WI38 (cell line): ENCODE measurements around the gene PLXNC1.

Experiments used
- H3K4me3 ChIP-seq: 2 replicates; pipeline ENCODE4 v1.5.1; 2011; ENCODE audit warnings: low read depth, mild to moderate bottlenecking, control low read depth, low read length
- TF ChIP-seq, protein P1 (sequence below): IDR thresholded peaks from 2 replicates; pipeline ENCODE4 v1.5.1; 2012; ENCODE audit warnings: low read depth, mild to moderate bottlenecking, control low read depth, low read length

PLXNC1 gene

GRCh38 chr12:94209240-94209639, 60.9 kb downstream of the PLXNC1 start:
- TF ChIP-seq, protein P1, sequence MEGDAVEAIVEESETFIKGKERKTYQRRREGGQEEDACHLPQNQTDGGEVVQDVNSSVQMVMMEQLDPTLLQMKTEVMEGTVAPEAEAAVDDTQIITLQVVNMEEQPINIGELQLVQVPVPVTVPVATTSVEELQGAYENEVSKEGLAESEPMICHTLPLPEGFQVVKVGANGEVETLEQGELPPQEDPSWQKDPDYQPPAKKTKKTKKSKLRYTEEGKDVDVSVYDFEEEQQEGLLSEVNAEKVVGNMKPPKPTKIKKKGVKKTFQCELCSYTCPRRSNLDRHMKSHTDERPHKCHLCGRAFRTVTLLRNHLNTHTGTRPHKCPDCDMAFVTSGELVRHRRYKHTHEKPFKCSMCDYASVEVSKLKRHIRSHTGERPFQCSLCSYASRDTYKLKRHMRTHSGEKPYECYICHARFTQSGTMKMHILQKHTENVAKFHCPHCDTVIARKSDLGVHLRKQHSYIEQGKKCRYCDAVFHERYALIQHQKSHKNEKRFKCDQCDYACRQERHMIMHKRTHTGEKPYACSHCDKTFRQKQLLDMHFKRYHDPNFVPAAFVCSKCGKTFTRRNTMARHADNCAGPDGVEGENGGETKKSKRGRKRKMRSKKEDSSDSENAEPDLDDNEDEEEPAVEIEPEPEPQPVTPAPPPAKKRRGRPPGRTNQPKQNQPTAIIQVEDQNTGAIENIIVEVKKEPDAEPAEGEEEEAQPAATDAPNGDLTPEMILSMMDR: no peak
- no peak overlapping the region for H3K4me3 ChIP-seq

DNA sequence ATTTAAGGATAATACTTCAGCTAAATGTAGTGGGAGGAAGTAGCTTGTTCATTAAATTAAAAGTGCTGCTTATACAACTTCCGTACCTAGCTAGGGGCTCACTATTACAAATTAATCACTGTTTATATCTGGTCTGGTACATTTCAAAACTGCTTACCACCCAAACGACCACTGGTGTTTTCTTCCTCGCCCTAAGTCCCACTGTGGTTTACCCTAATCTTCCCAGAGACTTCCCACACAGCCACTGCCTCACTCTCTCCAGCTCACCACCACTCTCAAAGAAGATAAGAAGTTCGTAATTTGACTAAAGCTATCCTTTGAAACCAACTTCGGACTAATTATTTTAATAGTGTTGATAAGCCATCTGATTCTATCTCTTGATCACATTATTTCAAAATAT, 62.6 kb downstream of the PLXNC1 start:
- TF ChIP-seq, protein P1: no peak
- no peak overlapping the region for H3K4me3 ChIP-seq

DNA sequence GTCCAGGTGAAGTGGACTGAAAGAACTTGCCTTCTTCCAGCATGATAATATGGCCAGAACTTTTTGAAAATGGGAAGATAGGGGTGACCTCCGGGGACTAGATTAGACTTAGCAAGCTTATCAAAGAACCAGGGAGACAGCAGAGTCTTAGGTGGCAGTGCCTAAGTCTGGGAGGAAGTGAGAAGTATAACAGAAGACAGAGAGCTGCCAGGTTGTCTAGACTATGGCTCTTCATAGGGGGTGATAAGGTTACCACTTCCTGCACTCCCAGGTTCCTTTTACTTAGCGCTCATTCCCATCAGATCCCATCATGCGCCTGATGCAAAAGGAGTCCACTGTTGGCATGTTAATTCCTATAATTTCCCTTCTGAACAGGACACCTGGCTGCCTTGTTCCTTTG, 69.9 kb downstream of the PLXNC1 start:
- TF ChIP-seq, protein P1: no peak
- H3K4me3 ChIP-seq: no peak overlapping the region

- TF ChIP-seq, protein P1: no peak
- no peak overlapping the region for H3K4me3 ChIP-seq
These were observed 71.4 kb downstream of the PLXNC1 start for GRCh38 chr12:94219622-94220302.

DNA sequence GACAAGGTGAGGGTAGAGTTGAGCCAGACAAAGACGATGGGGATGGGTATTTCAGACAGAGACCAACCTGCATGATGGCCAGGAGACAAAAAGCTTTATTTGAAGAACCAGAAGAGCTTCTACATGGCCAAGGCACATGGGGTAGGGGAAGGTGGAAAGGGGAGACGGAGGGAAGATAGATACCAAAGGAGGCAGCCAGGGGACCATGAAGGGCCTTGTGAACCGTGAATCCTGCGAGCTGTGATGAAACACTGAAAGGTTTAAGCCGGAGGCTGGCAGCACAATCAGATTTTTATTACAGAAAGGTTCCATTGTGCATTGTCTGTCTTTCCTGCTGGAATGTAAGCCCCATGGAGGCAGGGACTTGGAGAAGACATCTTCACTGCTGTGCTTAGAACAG, 72.4 kb downstream of the PLXNC1 start:
- no peak overlapping the region for H3K4me3 ChIP-seq
- TF ChIP-seq, protein P1: no peak

DNA sequence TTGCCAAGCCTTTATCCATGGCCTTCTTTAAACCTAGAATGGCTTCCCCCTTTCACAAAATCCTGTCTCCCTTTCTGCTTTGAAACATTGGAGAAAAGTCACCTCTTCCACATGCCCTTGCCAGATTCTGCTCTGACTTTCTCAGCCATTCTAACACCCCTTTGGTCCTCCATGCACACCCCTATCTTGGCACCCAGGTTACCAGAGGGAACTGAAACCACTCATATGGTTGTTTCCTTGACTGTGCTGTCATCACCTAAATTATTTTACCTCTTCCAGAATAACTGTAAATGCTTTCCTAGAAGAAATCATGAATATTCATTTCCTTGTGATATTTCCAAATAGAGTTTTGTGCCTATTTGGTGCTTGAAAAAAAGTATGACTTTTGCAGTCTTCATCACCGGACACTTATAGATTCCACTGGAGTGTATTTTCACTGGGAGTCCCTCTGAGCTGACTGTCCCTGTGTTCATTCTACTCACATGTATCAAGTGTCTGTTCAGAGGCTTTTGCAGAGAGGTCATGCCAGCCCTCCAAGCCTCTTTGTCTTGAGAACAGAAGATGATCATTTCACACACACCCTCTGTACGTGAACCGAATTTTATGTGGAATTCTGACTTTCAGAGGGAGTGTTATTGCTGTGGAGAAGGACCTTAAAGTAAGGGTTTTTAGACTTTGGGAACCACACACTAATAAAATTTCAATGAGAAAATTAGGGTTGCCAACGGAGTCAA, 74.1 kb downstream of the PLXNC1 start:
- no peak overlapping the region for H3K4me3 ChIP-seq
- TF ChIP-seq, protein P1: no peak

- TF ChIP-seq, protein P1: no peak
These were observed 75.5 kb downstream of the PLXNC1 start for GRCh38 chr12:94223842-94224241.

More at GRCh38 chr12:94223842-94224241, 75.5 kb downstream of the PLXNC1 start:
- no peak overlapping the region for H3K4me3 ChIP-seq
